Ovary (tissue), 9 donors: ENCODE measurements around the gene MPHOSPH9. TPM values are rescaled to one million over a fixed set of nuclear protein-coding genes. Genes with fewer than 3 reads are reported as not detected.

Experiments
- DNase-seq, 5 donors: peaks; one replicate each; pipeline ENCODE4 v3.0.0-alpha.2; 2019 to 2020
- H3K27ac ChIP-seq, 2 donors: fragments of 200-600 bp; one replicate each; pipeline versions ENCODE4 v1.5.1 to v1.8.0; 2019 to 2022
- H3K27me3 ChIP-seq: fragments of 200-600 bp; one replicate; pipeline ENCODE4 v1.8.0; 2022
- H3K36me3 ChIP-seq: fragments of 200-600 bp; sonication (generic); one replicate; pipeline ENCODE4 v1.5.1; 2019
- H3K4me1 ChIP-seq: one replicate; pipeline ENCODE4 v1.8.1; 2013; ENCODE audit warnings: mild to moderate bottlenecking, moderate library complexity; ENCODE audit not compliant: insufficient read depth
- H3K4me3 ChIP-seq: fragments of 200-600 bp; sonication (generic); one replicate; pipeline ENCODE4 v1.5.1; 2017
- H3K9me3 ChIP-seq, 2 donors: fragments of 200-600 bp in 1 of 2; sonication (generic) in 1 of 2; one replicate each; pipeline versions ENCODE4 v1.5.1 to v1.8.1; 2013 to 2019; ENCODE audit warnings: mild to moderate bottlenecking in 1 of 2, moderate library complexity in 1 of 2
- CTCF ChIP-seq, 3 donors: fragments of 450-650 bp in 2 of 3; fragments of 200-600 bp in 1 of 3; IDR thresholded peaks; one replicate each; pipeline versions ENCODE4 v1.5.1 to v1.8.0; 2016 to 2022; ENCODE audit warnings: antibody characterized with exemption in 3 of 3, mild to moderate bottlenecking in 1 of 3
- EP300 ChIP-seq: sonication (generic); formaldehyde crosslinking; IDR thresholded peaks from one replicate; pipeline ENCODE4 v1.6.1; 2017; ENCODE audit warnings: antibody characterized with exemption
- POLR2A ChIP-seq: fragments of 450-650 bp; IDR thresholded peaks from one replicate; pipeline ENCODE4 v1.6.1; 2017; ENCODE audit warnings: antibody characterized with exemption, mild to moderate bottlenecking, moderate library complexity
- WGBS, 3 donors: extraction: QIAGEN DNeasy Blood & Tissue Kit in 1 of 3; methylation state at CpG; one replicate each; pipeline versions ENCODE4 v1.1.5 to v1.1.7; 2013 to 2017; 5-methylcytosine and 5-hydroxymethylcytosine counted together
- intact Hi-C, 4 donors: fragments of 100-400 bp; cut with DNase I; formaldehyde crosslinking; loops; one replicate each; pipeline versions ENCODE4 v1.11.0 to v1.15.1; 2022 to 2023
- polyA plus RNA-seq, 2 donors: library from polyadenylated mRNA; stranded (reverse); fragments of 200-250 nt in 1 of 2; fragments of 350-450 nt in 1 of 2; fragmentation: Illumina TruSeq in 1 of 2; extraction: RNeasy Lipid Tissue Mini Kit (QIAGEN cat#74804) in 1 of 2; gene quantifications; one replicate each; pipeline ENCODE4 v1.2.3, GENCODE V29; 2013 to 2014
- total RNA-seq, 7 donors: library from RNA; depleted of rRNA in 2 of 7; stranded (reverse); fragments of >200 nt in 2 of 7; fragmentation: NEBNext Ultra II Directional in 3 of 7; extraction: Animal tissue kit (Norgen Biotek cat#: 25700) in 3 of 7; gene quantifications; one replicate each; pipeline versions ENCODE4 v1.1.0 to v1.2.4, GENCODE V29; 2016 to 2023
- donor health status: DM: no; HTN: no; CAD: no; lungs with moderate emphysema.
- donor health status: DM: no; HTN: no; CAD: no.
- donor health status: Bipolar disorder and iron deficiency.
- donor health status: DM: yes; HTN: yes; CAD: no.
- donor health status: DM: no; HTN: no; CAD: no.
- donor health status: DM: yes; HTN: yes; CAD: no.

The MPHOSPH9 gene
- total and polyA plus RNA-seq, 9 donors = 4.2 to 28.4 (median 19.4) TPM

- intact Hi-C loops = loop anchor here in 1 of 4 donors (5.0 kb wide), 1 partner anchor 73 kb away; no protein-coding TSS in a partner anchor
- WGBS, 3 donors = 73 to 74% (median 74%) methylated on average over 8 of the region's 8 CpGs
- no peaks in the 10 kb centered on the region for H3K9me3 ChIP-seq
- TF ChIP-seq POLR2A = no peak
- no peak for TF ChIP-seq EP300
- no peak for TF ChIP-seq CTCF (IDR thresholded peaks at IDR 0.05)
- H3K4me3 ChIP-seq = no peak overlapping the region
- no peaks in the 10 kb centered on the region for H3K36me3 ChIP-seq
- H3K27ac ChIP-seq = no peak overlapping the region
- H3K4me1 ChIP-seq = peaks cover 10% of the 10 kb centered on the region
- DNase-seq = no peak
- H3K27me3 ChIP-seq = no peaks in the 10 kb centered on the region
Measured at GRCh38 chr12:123135688-123136087, 97.3 kb downstream of the MPHOSPH9 start.

DNA sequence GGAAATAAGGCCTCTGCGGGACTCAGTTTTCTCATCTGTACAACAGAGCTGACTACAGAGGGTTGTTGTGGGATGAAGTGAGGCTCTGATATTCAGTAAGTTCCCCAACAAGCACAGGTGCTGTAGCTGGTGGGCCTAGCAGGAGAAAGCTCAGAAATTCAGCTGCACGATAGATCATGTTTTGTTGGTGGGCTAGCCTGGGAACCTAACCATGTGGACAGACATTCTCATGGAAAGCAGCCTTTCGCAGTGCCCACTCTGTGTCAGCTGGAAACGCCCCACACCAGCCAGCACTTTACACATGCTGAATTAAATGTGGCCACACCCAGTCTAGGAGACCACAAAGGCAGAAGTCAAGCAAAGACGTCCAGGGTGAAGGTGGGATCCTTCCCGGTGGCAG lies 98.1 kb downstream of the MPHOSPH9 start:
- intact Hi-C loops = loop anchor here in 1 of 4 donors (5.0 kb wide), 1 partner anchor 73 kb away; no protein-coding TSS in a partner anchor
- Histone ChIP-seq H3K9me3 (no peaks in the 10 kb centered on the region), H3K27me3 (no peaks in the 10 kb centered on the region), H3K27ac (no peak overlapping the region), H3K36me3 (no peaks in the 10 kb centered on the region), H3K4me1 (peaks cover 4% of the 10 kb centered on the region), H3K4me3 (no peak overlapping the region)
- TF ChIP-seq EP300 = no peak
- no peak for TF ChIP-seq CTCF (IDR thresholded peaks at IDR 0.05)
- TF ChIP-seq POLR2A = no peak
- WGBS, 3 donors = 94 to 95% (median 95%) methylated on average over 6 of the region's 6 CpGs
- DNase-seq = no peak

GRCh38 chr12:123134271-123134671 lies 98.7 kb downstream of the MPHOSPH9 start:
- no peak for TF ChIP-seq CTCF (IDR thresholded peaks at IDR 0.05)
- H3K4me1 ChIP-seq = no peaks in the 10 kb centered on the region
- WGBS, 3 donors = 94 to 98% (median 95%) methylated on average over 9 of the region's 9 CpGs
- H3K27me3 ChIP-seq = no peaks in the 10 kb centered on the region
- DNase-seq = no peak
- no peaks in the 10 kb centered on the region for H3K9me3 ChIP-seq
- intact Hi-C loops = no loop called here
- H3K27ac ChIP-seq = no peak overlapping the region
- H3K4me3 ChIP-seq = no peak overlapping the region
- H3K36me3 ChIP-seq = no peaks in the 10 kb centered on the region

GRCh38 chr12:123133701-123134100 lies 99.2 kb downstream of the MPHOSPH9 start:
- WGBS, 3 donors = 86 to 89% (median 87%) methylated on average over 9 of the region's 9 CpGs
- H3K9me3 ChIP-seq = no peaks in the 10 kb centered on the region
- intact Hi-C loops = no loop called here
- H3K4me3 ChIP-seq = no peak overlapping the region
- no peaks in the 10 kb centered on the region for H3K36me3 ChIP-seq
- no peak for DNase-seq
- H3K27ac ChIP-seq = no peak overlapping the region
- no peaks in the 10 kb centered on the region for H3K27me3 ChIP-seq
- no peaks in the 10 kb centered on the region for H3K4me1 ChIP-seq
- no peak for TF ChIP-seq POLR2A
- TF ChIP-seq CTCF (IDR thresholded peaks at IDR 0.05) = no peak
- TF ChIP-seq EP300 = no peak
